SK-N-SH treated with all-trans-retinoic acid at 6 μM for 48 hours (cell line): ENCODE data around the gene NFASC.

ENCODE experiments used
- ATAC-seq: fragments of 200-7000 bp; cut with Tn5 transposase; 3 replicates; pipeline ENCODE4 v1.9.1; 2020; ENCODE audit warnings: mild to moderate bottlenecking, moderate library complexity
- BACH2 ChIP-seq: fragments of 250-450 bp; sonication (Bioruptor Pico); IDR thresholded peaks from 2 replicates; pipeline ENCODE4 v1.9.0; 2021; ENCODE audit warnings: mild to moderate bottlenecking, borderline replicate concordance
- CSDC2 ChIP-seq: fragments of 250-450 bp; sonication (Bioruptor Pico); IDR thresholded peaks from 2 replicates; pipeline ENCODE4 v1.5.0; 2020; ENCODE audit warnings: mild to moderate bottlenecking, moderate library complexity
- GLIS3 ChIP-seq: fragments of 250-450 bp; sonication (Bioruptor Pico); IDR thresholded peaks from 2 replicates; pipeline ENCODE4 v1.5.0; 2020; ENCODE audit warnings: mild to moderate bottlenecking, moderate library complexity
- ISL1 ChIP-seq: fragments of 250-450 bp; sonication (Bioruptor Pico); IDR thresholded peaks from 2 replicates; pipeline ENCODE4 v2.1.2; 2022; ENCODE audit warnings: mild to moderate bottlenecking, moderate library complexity
- OSR1 ChIP-seq: fragments of 250-450 bp; sonication (Bioruptor Pico); IDR thresholded peaks from 2 replicates; pipeline ENCODE4 v1.8.0; 2022; ENCODE audit warnings: moderate library complexity, mild to moderate bottlenecking, inconsistent platforms
- PPARA ChIP-seq: fragments of 250-450 bp; sonication (Bioruptor Pico); IDR thresholded peaks from 2 replicates; pipeline ENCODE4 v1.5.0; 2020; ENCODE audit warnings: mild to moderate bottlenecking, borderline replicate concordance
- RARB ChIP-seq: fragments of 250-450 bp; sonication (Bioruptor Pico); IDR thresholded peaks from 2 replicates; pipeline ENCODE4 v1.8.0; 2021; ENCODE audit warnings: mild to moderate bottlenecking, moderate library complexity
- SNAI2 ChIP-seq: fragments of 250-450 bp; sonication (Bioruptor Pico); IDR thresholded peaks from 2 replicates; pipeline ENCODE4 v1.5.0; 2020; ENCODE audit warnings: mild to moderate bottlenecking, moderate library complexity
- TCF4 ChIP-seq: fragments of 250-450 bp; sonication (Bioruptor Pico); IDR thresholded peaks from 2 replicates; pipeline ENCODE4 v1.8.0; 2021; ENCODE audit warnings: mild to moderate bottlenecking, moderate library complexity, borderline replicate concordance
- TOX ChIP-seq: fragments of 250-450 bp; sonication (Bioruptor Pico); IDR thresholded peaks from 2 replicates; pipeline ENCODE4 v1.8.0; 2021; ENCODE audit warnings: mild to moderate bottlenecking, moderate library complexity, borderline replicate concordance
- ZC3H10 ChIP-seq: fragments of 250-450 bp; sonication (Bioruptor Pico); IDR thresholded peaks from 2 replicates; pipeline ENCODE4 v1.5.1; 2021; ENCODE audit warnings: mild to moderate bottlenecking, moderate library complexity
- ZFP30 ChIP-seq: fragments of 450-650 bp; formaldehyde crosslinking; IDR thresholded peaks from 2 replicates; pipeline ENCODE4 v1.5.0; 2022; ENCODE audit warnings: mild to moderate bottlenecking, moderate library complexity
- ZNF565 ChIP-seq: fragments of 450-650 bp; formaldehyde crosslinking; conservative IDR thresholded peaks from 2 replicates; pipeline ENCODE4 v1.5.0; 2020; ENCODE audit warnings: low read depth, mild to moderate bottlenecking, moderate library complexity
- ZNF70 ChIP-seq: fragments of 450-650 bp; formaldehyde crosslinking; IDR thresholded peaks from 2 replicates; pipeline ENCODE4 v1.5.0; 2020; ENCODE audit warnings: mild to moderate bottlenecking, moderate library complexity
- TF ChIP-seq, protein P1 (sequence below): fragments of 250-450 bp; sonication (Bioruptor Pico); IDR thresholded peaks from 2 replicates; pipeline ENCODE4 v1.5.0; 2020; ENCODE audit warnings: mild to moderate bottlenecking, moderate library complexity
- TF ChIP-seq, protein P2 (sequence below): fragments of 250-450 bp; sonication (Bioruptor Pico); IDR thresholded peaks from 2 replicates; pipeline ENCODE4 v1.8.0; 2020; ENCODE audit warnings: mild to moderate bottlenecking, moderate library complexity, borderline replicate concordance
- TF ChIP-seq, protein P3 (sequence below): fragments of 250-450 bp; sonication (Bioruptor Pico); IDR thresholded peaks from 2 replicates; pipeline ENCODE4 v1.8.0; 2021; ENCODE audit warnings: low read depth, mild to moderate bottlenecking, moderate library complexity, borderline replicate concordance
- TF ChIP-seq, protein P4 (sequence below): fragments of 250-450 bp; sonication (Bioruptor Pico); IDR thresholded peaks from 2 replicates; pipeline ENCODE4 v1.5.1; 2020; ENCODE audit warnings: low read depth, mild to moderate bottlenecking, moderate library complexity

Gene NFASC

DNA sequence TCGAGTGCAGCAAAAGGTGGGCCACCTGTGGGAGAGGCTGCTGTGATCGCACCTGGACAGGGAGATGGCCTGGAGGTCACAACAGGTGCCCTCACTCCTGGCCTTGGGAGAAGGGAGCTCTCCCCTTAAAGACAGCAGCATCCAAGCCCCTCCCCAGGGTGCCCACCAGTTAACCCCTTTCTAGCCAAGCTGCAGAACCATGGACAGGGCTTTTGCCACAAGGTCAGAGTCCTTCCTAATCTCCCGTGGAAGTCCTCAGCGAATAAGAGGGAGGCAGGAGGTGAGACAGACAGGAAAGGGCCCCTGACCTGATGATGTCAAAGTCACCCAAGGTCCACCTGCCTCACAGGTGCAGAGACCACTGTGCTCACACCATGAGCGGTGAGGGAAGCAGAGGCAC, 174.1 kb downstream of the NFASC start (continued):
- no peak for TF ChIP-seq PPARA (CRISPR knock-in tag)
- no peak for TF ChIP-seq ZNF70 (CRISPR knock-in tag)
- TF ChIP-seq ZFP30 = no peak
- TF ChIP-seq, protein P1, sequence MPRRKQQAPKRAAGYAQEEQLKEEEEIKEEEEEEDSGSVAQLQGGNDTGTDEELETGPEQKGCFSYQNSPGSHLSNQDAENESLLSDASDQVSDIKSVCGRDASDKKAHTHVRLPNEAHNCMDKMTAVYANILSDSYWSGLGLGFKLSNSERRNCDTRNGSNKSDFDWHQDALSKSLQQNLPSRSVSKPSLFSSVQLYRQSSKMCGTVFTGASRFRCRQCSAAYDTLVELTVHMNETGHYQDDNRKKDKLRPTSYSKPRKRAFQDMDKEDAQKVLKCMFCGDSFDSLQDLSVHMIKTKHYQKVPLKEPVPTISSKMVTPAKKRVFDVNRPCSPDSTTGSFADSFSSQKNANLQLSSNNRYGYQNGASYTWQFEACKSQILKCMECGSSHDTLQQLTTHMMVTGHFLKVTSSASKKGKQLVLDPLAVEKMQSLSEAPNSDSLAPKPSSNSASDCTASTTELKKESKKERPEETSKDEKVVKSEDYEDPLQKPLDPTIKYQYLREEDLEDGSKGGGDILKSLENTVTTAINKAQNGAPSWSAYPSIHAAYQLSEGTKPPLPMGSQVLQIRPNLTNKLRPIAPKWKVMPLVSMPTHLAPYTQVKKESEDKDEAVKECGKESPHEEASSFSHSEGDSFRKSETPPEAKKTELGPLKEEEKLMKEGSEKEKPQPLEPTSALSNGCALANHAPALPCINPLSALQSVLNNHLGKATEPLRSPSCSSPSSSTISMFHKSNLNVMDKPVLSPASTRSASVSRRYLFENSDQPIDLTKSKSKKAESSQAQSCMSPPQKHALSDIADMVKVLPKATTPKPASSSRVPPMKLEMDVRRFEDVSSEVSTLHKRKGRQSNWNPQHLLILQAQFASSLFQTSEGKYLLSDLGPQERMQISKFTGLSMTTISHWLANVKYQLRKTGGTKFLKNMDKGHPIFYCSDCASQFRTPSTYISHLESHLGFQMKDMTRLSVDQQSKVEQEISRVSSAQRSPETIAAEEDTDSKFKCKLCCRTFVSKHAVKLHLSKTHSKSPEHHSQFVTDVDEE (CRISPR knock-in tag) = no peak
- TF ChIP-seq, all 23 proteins: peak for 0

DNA sequence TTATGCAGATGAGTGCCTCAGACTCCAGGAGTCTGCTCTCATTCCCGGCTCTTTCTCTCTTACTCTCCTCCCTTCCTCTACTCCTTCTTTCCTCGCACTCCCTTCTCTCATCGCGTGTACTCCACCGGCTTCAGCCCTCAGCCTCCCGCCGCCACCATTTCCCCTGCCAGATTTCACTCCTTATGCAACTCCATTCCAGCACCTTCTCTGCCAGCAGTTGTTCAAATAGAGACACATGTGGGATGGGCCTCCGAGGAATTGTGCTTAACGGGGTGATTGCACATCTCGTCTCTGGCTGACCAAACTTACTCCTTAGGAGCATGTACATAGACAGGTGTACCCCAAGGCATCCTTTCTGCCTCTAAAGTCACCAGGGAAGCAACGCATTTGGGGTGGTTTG, 174.5 kb downstream of the NFASC start:
- no peak for ATAC-seq
- TF ChIP-seq BACH2 (CRISPR knock-in tag) (no peak), ISL1 (CRISPR knock-in tag) (no peak)
- TF ChIP-seq, all 23 proteins: peak for 0

DNA sequence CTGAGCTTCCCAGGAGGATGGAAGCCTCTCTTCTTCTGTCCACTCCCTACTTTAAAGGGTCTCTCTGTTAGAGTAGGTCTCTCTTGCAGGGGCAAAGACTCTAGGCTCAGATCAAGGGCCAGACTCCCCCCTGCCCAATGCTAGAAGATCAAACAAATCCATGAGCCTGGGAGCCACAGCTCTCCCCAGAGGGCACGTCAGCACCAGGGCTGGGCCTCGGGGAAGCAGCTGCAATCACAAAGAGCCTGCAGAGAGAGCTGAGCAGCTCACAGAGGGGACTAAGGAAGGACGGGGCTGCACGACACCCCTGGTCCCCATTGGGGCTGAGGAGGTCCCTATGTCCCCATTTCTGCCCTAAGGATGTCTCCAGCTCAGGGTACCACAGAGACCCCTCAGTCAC, 176.2 kb downstream of the NFASC start:
- TF ChIP-seq SNAI2 (CRISPR knock-in tag) (no peak), RARB (CRISPR knock-in tag) (no peak), ZFP30 (no peak), PPARA (CRISPR knock-in tag) (no peak), TCF4 (no peak), ZNF565 (CRISPR knock-in tag) (no peak), CSDC2 (no peak), ZC3H10 (no peak), GLIS3 (no peak), OSR1 (CRISPR knock-in tag) (no peak), ZNF70 (CRISPR knock-in tag) (no peak)
- TF ChIP-seq, protein P2, sequence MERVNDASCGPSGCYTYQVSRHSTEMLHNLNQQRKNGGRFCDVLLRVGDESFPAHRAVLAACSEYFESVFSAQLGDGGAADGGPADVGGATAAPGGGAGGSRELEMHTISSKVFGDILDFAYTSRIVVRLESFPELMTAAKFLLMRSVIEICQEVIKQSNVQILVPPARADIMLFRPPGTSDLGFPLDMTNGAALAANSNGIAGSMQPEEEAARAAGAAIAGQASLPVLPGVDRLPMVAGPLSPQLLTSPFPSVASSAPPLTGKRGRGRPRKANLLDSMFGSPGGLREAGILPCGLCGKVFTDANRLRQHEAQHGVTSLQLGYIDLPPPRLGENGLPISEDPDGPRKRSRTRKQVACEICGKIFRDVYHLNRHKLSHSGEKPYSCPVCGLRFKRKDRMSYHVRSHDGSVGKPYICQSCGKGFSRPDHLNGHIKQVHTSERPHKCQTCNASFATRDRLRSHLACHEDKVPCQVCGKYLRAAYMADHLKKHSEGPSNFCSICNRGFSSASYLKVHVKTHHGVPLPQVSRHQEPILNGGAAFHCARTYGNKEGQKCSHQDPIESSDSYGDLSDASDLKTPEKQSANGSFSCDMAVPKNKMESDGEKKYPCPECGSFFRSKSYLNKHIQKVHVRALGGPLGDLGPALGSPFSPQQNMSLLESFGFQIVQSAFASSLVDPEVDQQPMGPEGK (CRISPR knock-in tag) = no peak
- TF ChIP-seq, protein P3, sequence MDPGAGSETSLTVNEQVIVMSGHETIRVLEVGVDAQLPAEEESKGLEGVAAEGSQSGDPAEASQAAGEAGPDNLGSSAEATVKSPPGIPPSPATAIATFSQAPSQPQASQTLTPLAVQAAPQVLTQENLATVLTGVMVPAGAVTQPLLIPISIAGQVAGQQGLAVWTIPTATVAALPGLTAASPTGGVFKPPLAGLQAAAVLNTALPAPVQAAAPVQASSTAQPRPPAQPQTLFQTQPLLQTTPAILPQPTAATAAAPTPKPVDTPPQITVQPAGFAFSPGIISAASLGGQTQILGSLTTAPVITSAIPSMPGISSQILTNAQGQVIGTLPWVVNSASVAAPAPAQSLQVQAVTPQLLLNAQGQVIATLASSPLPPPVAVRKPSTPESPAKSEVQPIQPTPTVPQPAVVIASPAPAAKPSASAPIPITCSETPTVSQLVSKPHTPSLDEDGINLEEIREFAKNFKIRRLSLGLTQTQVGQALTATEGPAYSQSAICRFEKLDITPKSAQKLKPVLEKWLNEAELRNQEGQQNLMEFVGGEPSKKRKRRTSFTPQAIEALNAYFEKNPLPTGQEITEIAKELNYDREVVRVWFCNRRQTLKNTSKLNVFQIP = no peak
- TF ChIP-seq, protein P4, sequence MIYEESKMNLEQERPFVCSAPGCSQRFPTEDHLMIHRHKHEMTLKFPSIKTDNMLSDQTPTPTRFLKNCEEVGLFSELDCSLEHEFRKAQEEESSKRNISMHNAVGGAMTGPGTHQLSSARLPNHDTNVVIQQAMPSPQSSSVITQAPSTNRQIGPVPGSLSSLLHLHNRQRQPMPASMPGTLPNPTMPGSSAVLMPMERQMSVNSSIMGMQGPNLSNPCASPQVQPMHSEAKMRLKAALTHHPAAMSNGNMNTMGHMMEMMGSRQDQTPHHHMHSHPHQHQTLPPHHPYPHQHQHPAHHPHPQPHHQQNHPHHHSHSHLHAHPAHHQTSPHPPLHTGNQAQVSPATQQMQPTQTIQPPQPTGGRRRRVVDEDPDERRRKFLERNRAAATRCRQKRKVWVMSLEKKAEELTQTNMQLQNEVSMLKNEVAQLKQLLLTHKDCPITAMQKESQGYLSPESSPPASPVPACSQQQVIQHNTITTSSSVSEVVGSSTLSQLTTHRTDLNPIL (CRISPR knock-in tag) = no peak
- TF ChIP-seq, all 23 proteins: peak for 0
- no peak for ATAC-seq

DNA sequence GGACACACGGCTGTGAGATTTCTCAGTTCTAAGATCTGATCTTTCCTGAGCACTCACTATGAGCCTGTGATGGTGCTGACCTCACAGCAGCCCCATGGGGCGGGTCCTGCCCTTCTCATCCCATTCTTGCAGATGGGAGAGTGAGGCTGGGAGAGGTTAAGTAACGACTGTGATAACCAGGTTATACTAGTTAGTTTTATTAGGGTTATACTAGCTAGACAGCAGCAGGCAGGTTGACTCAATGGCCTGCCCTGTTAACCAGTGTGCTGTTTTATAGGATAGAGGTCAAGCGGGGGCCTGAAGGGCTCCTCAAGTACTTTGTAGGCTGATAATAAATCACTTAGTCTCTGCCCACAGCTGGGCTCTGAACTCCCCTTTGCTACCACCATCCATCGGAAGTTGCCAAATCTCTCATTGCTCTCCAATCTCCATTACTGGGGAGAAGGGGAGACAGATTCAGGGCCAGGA, 177.1 kb downstream of the NFASC start:
- no peak for ATAC-seq
- TF ChIP-seq ZFP30 (no peak), BACH2 (CRISPR knock-in tag) (no peak), TCF4 (no peak), ISL1 (CRISPR knock-in tag) (no peak), RARB (CRISPR knock-in tag) (no peak), TOX (CRISPR knock-in tag) (no peak)
- TF ChIP-seq, protein P4 (CRISPR knock-in tag) = no peak
- TF ChIP-seq, protein P3 = no peak
